ENCODE data around the gene CRYL1.

CRYL1 gene

GRCh38 chr13:20494656-20495055 is 31.0 kb downstream of the CRYL1 start:
- Histone ChIP-seq H3K27me3 (no peaks in the 10 kb centered on the region), H3K9me3 (no peaks in the 10 kb centered on the region), H3K4me1 (no peaks in the 10 kb centered on the region), H3K4me3 (ENCODE audit: low read depth, low read length) (no peak overlapping the region), H3K36me3 (no peaks in the 10 kb centered on the region)
- no peak for DNase-seq
- TF ChIP-seq CTCF (IDR thresholded peaks at IDR 0.05; ENCODE audit: low read depth, low read length): no peak

GRCh38 chr13:20492641-20493040 is 33.0 kb downstream of the CRYL1 start:
- DNase-seq: peak; percentile 35
- H3K4me3 ChIP-seq (ENCODE audit: low read depth, low read length): no peak overlapping the region
- H3K9me3 ChIP-seq: no peaks in the 10 kb centered on the region
- H3K4me1 ChIP-seq: no peaks in the 10 kb centered on the region
- peak; percentile 68 for TF ChIP-seq CTCF (IDR thresholded peaks at IDR 0.05; ENCODE audit: low read depth, low read length)
- no peaks in the 10 kb centered on the region for H3K27me3 ChIP-seq
- H3K36me3 ChIP-seq: no peaks in the 10 kb centered on the region

- no peaks in the 10 kb centered on the region for H3K36me3 ChIP-seq
- no peaks in the 10 kb centered on the region for H3K27me3 ChIP-seq
- TF ChIP-seq CTCF (IDR thresholded peaks at IDR 0.05; ENCODE audit: low read depth, low read length): no peak
- H3K4me3 ChIP-seq (ENCODE audit: low read depth, low read length): no peak overlapping the region
- no peaks in the 10 kb centered on the region for H3K9me3 ChIP-seq
- no peaks in the 10 kb centered on the region for H3K4me1 ChIP-seq
- no peak for DNase-seq
Measured at GRCh38 chr13:20491926-20492435, 33.7 kb downstream of the CRYL1 start.

- Histone ChIP-seq H3K36me3 (no peaks in the 10 kb centered on the region), H3K27me3 (no peaks in the 10 kb centered on the region), H3K4me3 (ENCODE audit: low read depth, low read length) (no peak overlapping the region), H3K4me1 (no peaks in the 10 kb centered on the region), H3K9me3 (no peaks in the 10 kb centered on the region)
- TF ChIP-seq CTCF (IDR thresholded peaks at IDR 0.05; ENCODE audit: low read depth, low read length): 0 out of 2 replicates have a peak, but pooled peaks have one; percentile 7
- DNase-seq: no peak
Measured at GRCh38 chr13:20489185-20489820, 36.4 kb downstream of the CRYL1 start.

GRCh38 chr13:20487927-20488326 is 37.7 kb downstream of the CRYL1 start:
- no peak for DNase-seq
- Histone ChIP-seq H3K4me3 (ENCODE audit: low read depth, low read length) (no peak overlapping the region), H3K4me1 (no peaks in the 10 kb centered on the region), H3K9me3 (no peaks in the 10 kb centered on the region), H3K36me3 (no peaks in the 10 kb centered on the region), H3K27me3 (no peaks in the 10 kb centered on the region)
- no peak for TF ChIP-seq CTCF (IDR thresholded peaks at IDR 0.05; ENCODE audit: low read depth, low read length)

GRCh38 chr13:20482787-20483186 is 42.9 kb downstream of the CRYL1 start:
- peak overlapping the region; percentile 39 for H3K4me3 ChIP-seq (ENCODE audit: low read depth, low read length)
- H3K27me3 ChIP-seq: no peaks in the 10 kb centered on the region
- H3K4me1 ChIP-seq: peaks cover 5% of the 10 kb centered on the region
- TF ChIP-seq CTCF (IDR thresholded peaks at IDR 0.05; ENCODE audit: low read depth, low read length): no peak
- no peak for DNase-seq
- no peaks in the 10 kb centered on the region for H3K9me3 ChIP-seq
- H3K36me3 ChIP-seq: no peaks in the 10 kb centered on the region
